SKM-1 (cell line): Measurements from ENCODE around the gene CARMIL3.

ENCODE experiments used
- DNase-seq: peaks from one replicate; lab custom pipeline; 2025; ENCODE audit not compliant: unreplicated experiment; lab: John Stamatoyannopoulos, UW

Gene CARMIL3

GRCh38 chr14:24074625-24075484 is 23.0 kb downstream of the CARMIL3 start:
- DNase-seq: no peak

- no peak for DNase-seq
These were observed 23.9 kb downstream of the CARMIL3 start for GRCh38 chr14:24075485-24076301.

GRCh38 chr14:24076302-24076601 is 24.4 kb downstream of the CARMIL3 start:
- no peak for DNase-seq

- no peak for DNase-seq
These were observed 25.3 kb downstream of the CARMIL3 start for GRCh38 chr14:24077086-24077485.

- no peak for DNase-seq
These were observed 26.3 kb downstream of the CARMIL3 start for GRCh38 chr14:24078146-24078545.

- DNase-seq: no peak
These were observed 27.8 kb downstream of the CARMIL3 start for GRCh38 chr14:24079491-24080141.

- DNase-seq: no peak
These were observed 28.3 kb downstream of the CARMIL3 start for GRCh38 chr14:24080142-24080530.

GRCh38 chr14:24080888-24081738 is 29.3 kb downstream of the CARMIL3 start:
- no peak for DNase-seq

GRCh38 chr14:24081739-24082211 is 30.0 kb downstream of the CARMIL3 start:
- DNase-seq: no peak

- no peak for DNase-seq
These were observed 30.7 kb downstream of the CARMIL3 start for GRCh38 chr14:24082411-24083080.

GRCh38 chr14:24083462-24083861 is 31.7 kb downstream of the CARMIL3 start:
- no peak for DNase-seq

GRCh38 chr14:24084440-24084839 is 32.6 kb downstream of the CARMIL3 start:
- DNase-seq: no peak

- no peak for DNase-seq
These were observed 33.4 kb downstream of the CARMIL3 start for GRCh38 chr14:24085215-24085614.

GRCh38 chr14:24086193-24086955 is 34.6 kb downstream of the CARMIL3 start:
- no peak for DNase-seq

- no peak for DNase-seq
These were observed 35.2 kb downstream of the CARMIL3 start for GRCh38 chr14:24087004-24087403.

- no peak for DNase-seq
These were observed 36.3 kb downstream of the CARMIL3 start for GRCh38 chr14:24088095-24088494.

GRCh38 chr14:24089890-24090289 is 38.1 kb downstream of the CARMIL3 start:
- no peak for DNase-seq

GRCh38 chr14:24092110-24092504 is 40.3 kb downstream of the CARMIL3 start:
- DNase-seq: no peak

GRCh38 chr14:24092505-24093206 is 40.8 kb downstream of the CARMIL3 start:
- DNase-seq: no peak
